A673 (cell line): ENCODE data around the gene NBEA. TPM values are rescaled to one million over a fixed set of nuclear protein-coding genes. Genes with fewer than 3 reads are reported as not detected.
A peak's percentile ranks its signal among the peaks of the same experiment; 100 is the strongest.

Source experiments
- BruUV-seq: library from RNA; stranded (reverse); fragments of 400-500 nt; replicated peaks from 2 replicates; lab custom pipeline; 2021; lab: Mats Ljungman, UMichigan
- CTCF ChIA-PET: fragments of 300-600 bp; sonication (Branson Sonifier 250); formaldehyde crosslinking; loops from one replicate; lab custom pipeline; 2022; ENCODE audit warnings: antibody characterized with exemption; lab: Charles Lee
- POLR2A ChIA-PET: fragments of 300-600 bp; sonication (Branson Sonifier 250); formaldehyde crosslinking; loops from one replicate; lab custom pipeline; 2022; ENCODE audit warnings: antibody characterized with exemption; ENCODE audit not compliant: low non-redundant PET; lab: Charles Lee
- DNase-seq: peaks from one replicate; pipeline ENCODE4 v3.0.0-alpha.2; 2015; ENCODE audit warnings: low spot score
- H3K27ac ChIP-seq: fragments of 200-600 bp; sonication (generic); 2 replicates; pipeline ENCODE4 v1.5.1; 2016; ENCODE audit warnings: mixed run types, low read depth, mild to moderate bottlenecking, mixed read lengths, antibody characterized with exemption, low read length; ENCODE audit not compliant: poor library complexity, severe bottlenecking
- H3K27me3 ChIP-seq: fragments of 200-600 bp; sonication (generic); replicated peaks from 2 replicates; pipeline ENCODE4 v1.6.1; 2017; ENCODE audit warnings: mixed run types, low read depth, mild to moderate bottlenecking, mixed read lengths, antibody characterized with exemption, low read length; ENCODE audit not compliant: insufficient read depth, poor library complexity
- H3K36me3 ChIP-seq: fragments of 200-600 bp; sonication (generic); 2 replicates; pipeline ENCODE4 v1.6.1; 2016; ENCODE audit warnings: mixed run types, mild to moderate bottlenecking, mixed read lengths, antibody characterized with exemption, low read length; ENCODE audit not compliant: insufficient read depth, poor library complexity, severe bottlenecking
- H3K4me1 ChIP-seq: fragments of 200-600 bp; sonication (generic); 2 replicates; pipeline ENCODE4 v1.6.1; 2017; ENCODE audit warnings: mixed run types, mild to moderate bottlenecking, mixed read lengths, antibody characterized with exemption, low read length; ENCODE audit not compliant: insufficient read depth, poor library complexity, severe bottlenecking
- H3K4me3 ChIP-seq: fragments of 200-600 bp; sonication (generic); 2 replicates; pipeline ENCODE4 v1.5.1; 2016; ENCODE audit warnings: low read depth, mixed run types, mild to moderate bottlenecking, mixed read lengths, low read length; ENCODE audit not compliant: poor library complexity, severe bottlenecking
- H3K9me3 ChIP-seq: fragments of 200-600 bp; sonication (generic); 2 replicates; pipeline ENCODE4 v1.6.1; 2016; ENCODE audit warnings: mixed run types, low read depth, mild to moderate bottlenecking, mixed read lengths, antibody characterized with exemption, low read length; ENCODE audit not compliant: poor library complexity, severe bottlenecking
- EZH2 ChIP-seq: fragments of 200-600 bp; sonication (generic); IDR thresholded peaks from 2 replicates; pipeline ENCODE4 v1.6.1; 2017; ENCODE audit warnings: borderline replicate concordance, low read depth, mild to moderate bottlenecking, mixed read lengths, antibody characterized with exemption, low read length; ENCODE audit not compliant: poor library complexity, severe bottlenecking
- intact Hi-C: fragments of 100-400 bp; cut with micrococcal nuclease; formaldehyde crosslinking; loops from one replicate; pipeline ENCODE4 v1.10.0; 2022; ENCODE audit not compliant: unreplicated experiment
- total RNA-seq: library from RNA; stranded (reverse); gene quantifications from 2 replicates; pipeline ENCODE4 v1.2.3, GENCODE V29; 2021
- TF ChIP-seq, protein P1 (sequence below): fragments of 300-800, 200-600 bp; sonication (generic); conservative IDR thresholded peaks from 2 replicates; pipeline ENCODE4 v1.5.1; 2017; ENCODE audit warnings: low read depth, mild to moderate bottlenecking, antibody characterized with exemption, low read length, moderate library complexity, mixed read lengths

The NBEA gene
- total RNA-seq, 1 experiment from 2014 or later: 4.2 TPM

DNA sequence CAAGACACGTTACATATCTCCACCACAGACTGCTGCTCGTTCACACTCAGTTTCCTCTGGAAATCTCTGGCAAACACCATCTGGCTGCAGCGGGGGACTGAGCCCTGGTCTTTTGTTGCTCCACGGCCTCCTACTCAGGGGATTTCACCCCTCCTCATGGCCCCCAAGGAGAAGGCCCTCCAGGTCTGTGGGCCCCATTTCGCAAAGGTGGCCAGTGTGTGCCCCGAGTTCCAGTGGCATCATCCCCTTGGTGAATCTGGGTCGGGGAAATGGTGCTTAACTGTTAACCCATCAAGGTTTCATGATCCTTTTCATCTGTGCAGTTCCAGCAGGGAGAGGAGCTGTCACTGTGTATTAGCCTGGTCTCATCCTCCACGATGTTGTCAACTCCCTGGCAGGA lies 769.8 kb downstream of the NBEA start:
- no peaks in the 10 kb centered on the region for H3K27me3 ChIP-seq
- POLR2A ChIA-PET: no interaction called here
- no TSS peak for BruUV-seq
- no peaks in the 10 kb centered on the region for H3K36me3 ChIP-seq
- no peak overlapping the region for H3K27ac ChIP-seq
- CTCF ChIA-PET: no interaction called here
- intact Hi-C loops: no loop called here
- H3K9me3 ChIP-seq: no peaks in the 10 kb centered on the region
- TF ChIP-seq, protein P1, sequence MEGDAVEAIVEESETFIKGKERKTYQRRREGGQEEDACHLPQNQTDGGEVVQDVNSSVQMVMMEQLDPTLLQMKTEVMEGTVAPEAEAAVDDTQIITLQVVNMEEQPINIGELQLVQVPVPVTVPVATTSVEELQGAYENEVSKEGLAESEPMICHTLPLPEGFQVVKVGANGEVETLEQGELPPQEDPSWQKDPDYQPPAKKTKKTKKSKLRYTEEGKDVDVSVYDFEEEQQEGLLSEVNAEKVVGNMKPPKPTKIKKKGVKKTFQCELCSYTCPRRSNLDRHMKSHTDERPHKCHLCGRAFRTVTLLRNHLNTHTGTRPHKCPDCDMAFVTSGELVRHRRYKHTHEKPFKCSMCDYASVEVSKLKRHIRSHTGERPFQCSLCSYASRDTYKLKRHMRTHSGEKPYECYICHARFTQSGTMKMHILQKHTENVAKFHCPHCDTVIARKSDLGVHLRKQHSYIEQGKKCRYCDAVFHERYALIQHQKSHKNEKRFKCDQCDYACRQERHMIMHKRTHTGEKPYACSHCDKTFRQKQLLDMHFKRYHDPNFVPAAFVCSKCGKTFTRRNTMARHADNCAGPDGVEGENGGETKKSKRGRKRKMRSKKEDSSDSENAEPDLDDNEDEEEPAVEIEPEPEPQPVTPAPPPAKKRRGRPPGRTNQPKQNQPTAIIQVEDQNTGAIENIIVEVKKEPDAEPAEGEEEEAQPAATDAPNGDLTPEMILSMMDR: no peak
- no peak for TF ChIP-seq EZH2
- no peak overlapping the region for H3K4me3 ChIP-seq
- no peaks in the 10 kb centered on the region for H3K4me1 ChIP-seq
- no peak for DNase-seq

DNA sequence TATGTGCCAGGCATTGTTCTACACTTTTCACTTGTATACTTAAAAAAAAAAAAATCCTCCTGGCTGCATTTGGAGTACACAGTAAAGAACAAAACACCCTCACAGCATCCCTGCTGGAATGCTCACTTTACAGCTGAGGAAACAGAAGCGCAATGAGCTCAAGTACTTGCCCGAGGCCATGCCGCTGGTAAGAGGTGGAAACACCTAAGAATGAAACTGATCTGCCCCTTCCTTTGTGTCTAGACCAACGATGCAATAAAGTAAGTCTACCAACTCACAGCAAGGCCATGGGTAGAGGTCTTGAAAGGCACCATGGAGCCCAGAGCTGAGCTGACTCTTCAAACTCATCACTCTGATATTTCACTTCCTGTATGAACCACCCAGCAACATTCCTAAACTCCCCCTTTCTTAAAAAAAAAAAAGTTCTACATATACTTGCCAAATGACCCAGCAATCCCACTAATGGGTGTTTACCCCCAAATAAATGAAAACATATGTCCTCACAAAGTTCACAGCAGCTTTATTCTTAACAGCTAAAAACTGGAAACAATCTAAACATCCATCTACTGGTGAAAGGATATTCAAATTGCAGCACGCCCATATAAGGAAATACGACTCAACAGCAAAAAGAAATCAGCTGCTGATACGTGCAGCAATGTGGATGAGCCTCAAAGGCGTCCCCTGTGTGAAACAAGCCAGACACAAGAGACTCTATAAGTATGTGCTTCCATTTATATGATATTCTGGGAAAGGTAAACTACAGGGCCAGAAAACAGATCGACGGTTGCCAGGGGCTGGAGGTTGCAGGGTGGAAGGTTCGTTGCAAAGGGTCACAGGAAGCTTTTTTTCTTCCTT lies 771.1 kb downstream of the NBEA start:
- intact Hi-C loops: no loop called here
- ChIA-PET POLR2A (no interaction called here), CTCF (interaction anchor here (0.5 kb wide), 1 partner anchor 166 kb away, joined by 3 read pairs; no protein-coding TSS in a partner anchor)
- BruUV-seq: no TSS peak
- peak; percentile 34 for DNase-seq
- no peaks in the 10 kb centered on the region for H3K27me3 ChIP-seq
- no peaks in the 10 kb centered on the region for H3K36me3 ChIP-seq
- H3K4me3 ChIP-seq: no peak overlapping the region
- no peak for TF ChIP-seq EZH2
- TF ChIP-seq, protein P1: no peak
- no peak overlapping the region for H3K27ac ChIP-seq
- no peaks in the 10 kb centered on the region for H3K9me3 ChIP-seq
- no peaks in the 10 kb centered on the region for H3K4me1 ChIP-seq

DNA sequence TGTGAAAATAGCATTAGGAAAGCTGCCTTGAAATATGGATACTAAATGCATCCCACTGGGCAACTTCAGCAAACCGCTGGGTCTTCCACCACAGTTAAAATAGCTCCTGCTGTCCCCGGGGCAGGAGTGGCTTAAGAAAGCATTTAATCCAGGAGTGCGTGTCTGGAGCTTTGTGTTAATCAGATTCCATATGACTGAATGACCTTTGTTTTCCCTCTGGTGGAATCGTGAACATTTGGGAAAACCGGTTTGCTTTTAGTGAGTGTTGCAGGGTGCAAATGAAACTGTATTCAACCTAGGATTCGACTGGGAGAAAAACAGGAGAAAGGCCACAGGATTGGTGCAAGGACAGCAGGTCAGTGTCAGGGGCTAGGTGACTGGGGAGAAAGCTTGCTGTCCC lies 772.1 kb downstream of the NBEA start:
- Histone ChIP-seq H3K27ac (no peak overlapping the region), H3K9me3 (no peaks in the 10 kb centered on the region), H3K4me3 (no peak overlapping the region), H3K36me3 (no peaks in the 10 kb centered on the region), H3K27me3 (no peaks in the 10 kb centered on the region), H3K4me1 (no peaks in the 10 kb centered on the region)
- no peak for DNase-seq
- TF ChIP-seq, protein P1: no peak
- no peak for TF ChIP-seq EZH2
- intact Hi-C loops: no loop called here
- POLR2A ChIA-PET: no interaction called here
- no TSS peak for BruUV-seq
- CTCF ChIA-PET: no interaction called here
